GM12878 (cell line): ENCODE measurements around the gene WHRN. TPM values are rescaled to one million over a fixed set of nuclear protein-coding genes. Genes with fewer than 3 reads are reported as not detected.

Experiments used
- ATAC-seq: fragments of 200-7000 bp; cut with Tn5 transposase; 3 replicates; pipeline ENCODE4 v1.9.1; 2020; ENCODE audit warnings: mild to moderate bottlenecking, moderate library complexity
- BruUV-seq: library from RNA; stranded (reverse); fragments of 400-500 nt; replicated peaks from 2 replicates; lab custom pipeline; 2021; lab: Mats Ljungman, UMichigan
- CTCF ChIA-PET: fragments of 300-600 bp; sonication (Branson Sonifier 250); formaldehyde crosslinking; extraction: SDS; loops from one replicate; lab custom pipeline; 2021; ENCODE audit warnings: inconsistent platforms; lab: Yijun Ruan, JAX
- POLR2A ChIA-PET: fragments of 350-600 bp; formaldehyde crosslinking; extraction: SDS; loops from one replicate; lab custom pipeline; 2021; ENCODE audit warnings: inconsistent platforms; lab: Charles Lee
- RAD21 ChIA-PET: fragments of 300-600 bp; sonication (Branson Sonifier 250); formaldehyde crosslinking; loops from one replicate; lab custom pipeline; 2023; ENCODE audit warnings: antibody characterized with exemption; ENCODE audit not compliant: unreplicated experiment; lab: Charles Lee
- SMC1A ChIA-PET: fragments of 300-600 bp; sonication (Branson Sonifier 250); formaldehyde crosslinking; loops from one replicate; lab custom pipeline; 2023; ENCODE audit not compliant: unreplicated experiment, uncharacterized antibody; lab: Charles Lee
- DNase-seq: peaks from one replicate; pipeline ENCODE4 v3.0.0-alpha.2; 2011; ENCODE audit warnings: low read depth, low spot score
- FAIRE-seq: peaks from 3 replicates; lab custom pipeline; 2011; peaks lifted over from hg19 to GRCh38; lab: Jason Lieb, UNC
- H2AFZ ChIP-seq: 2 replicates; pipeline ENCODE4 v1.6.0; 2011; ENCODE audit warnings: low read depth, low read length, control low read depth; ENCODE audit not compliant: control insufficient read depth
- H3K27ac ChIP-seq: 2 replicates; pipeline ENCODE4 v1.5.1; 2011; ENCODE audit warnings: control low read depth; ENCODE audit not compliant: control insufficient read depth, insufficient read depth
- H3K27me3 ChIP-seq, 2 experiments: replicated peaks in 1 of 2; 2 replicates each; pipeline versions ENCODE4 v1.6.0 to v1.6.1; 2011; ENCODE audit warnings: low read length in 1 of 2; ENCODE audit not compliant: control insufficient read depth in 2 of 2, insufficient read depth in 2 of 2
- H3K36me3 ChIP-seq, 2 experiments: 2 replicates each; pipeline ENCODE4 v1.5.1; 2011; ENCODE audit warnings: low read length in 1 of 2; ENCODE audit not compliant: control insufficient read depth in 2 of 2, insufficient read depth in 2 of 2
- H3K4me1 ChIP-seq: 2 replicates; pipeline ENCODE4 v1.6.1; 2011; ENCODE audit warnings: mild to moderate bottlenecking, low read length, moderate library complexity, mixed read lengths; ENCODE audit not compliant: control insufficient read depth, insufficient read depth
- H3K4me2 ChIP-seq: 2 replicates; pipeline ENCODE4 v1.6.0; 2011; ENCODE audit warnings: control low read depth; ENCODE audit not compliant: control insufficient read depth, insufficient read depth
- H3K4me3 ChIP-seq: fragments of 200-600 bp; sonication (generic); 2 replicates; pipeline ENCODE4 v1.5.1; 2016
- H3K79me2 ChIP-seq: 2 replicates; pipeline ENCODE4 v1.6.0; 2011; ENCODE audit warnings: low read length; ENCODE audit not compliant: control insufficient read depth, insufficient read depth
- H3K9ac ChIP-seq: 2 replicates; pipeline ENCODE4 v1.8.0; 2011; ENCODE audit warnings: low read length, control low read depth, mixed read lengths; ENCODE audit not compliant: control insufficient read depth, insufficient read depth
- H3K9me3 ChIP-seq: replicated peaks from 3 replicates; pipeline ENCODE4 v1.5.1; 2011; ENCODE audit warnings: mild to moderate bottlenecking, low read length; ENCODE audit not compliant: control insufficient read depth, insufficient read depth
- H4K20me1 ChIP-seq: 2 replicates; pipeline ENCODE4 v1.6.0; 2011; ENCODE audit not compliant: control insufficient read depth, insufficient read depth
- ATF3 ChIP-seq: IDR thresholded peaks from 2 replicates; pipeline ENCODE4 v1.6.1; 2011; ENCODE audit warnings: low read depth, mild to moderate bottlenecking, low read length, moderate library complexity, borderline replicate concordance; ENCODE audit errors: extremely low read depth
- CBX3 ChIP-seq: fragments of 200-600 bp; sonication (generic); IDR thresholded peaks from 2 replicates; pipeline ENCODE4 v1.6.1; 2016; ENCODE audit warnings: low read depth, borderline replicate concordance
- CEBPZ ChIP-seq: fragments of 150-350 bp; IDR thresholded peaks from 2 replicates; pipeline ENCODE4 v1.6.1; 2016; ENCODE audit warnings: low read depth, low read length
- CREM ChIP-seq: IDR thresholded peaks from 2 replicates; pipeline ENCODE4 v1.6.1; 2014; ENCODE audit warnings: antibody characterized with exemption, low read depth
- EGR1 ChIP-seq, 2 experiments: IDR thresholded peaks; 1 replicate in 1 of 2; 2 replicates in 1 of 2; pipeline ENCODE4 v1.6.1; 2011 to 2012; ENCODE audit warnings: low read depth in 2 of 2, low read length in 2 of 2, borderline replicate concordance in 1 of 2, mild to moderate bottlenecking in 1 of 2, moderate library complexity in 1 of 2
- EP300 ChIP-seq, 2 experiments: fragments of 150-350 bp in 1 of 2; IDR thresholded peaks; 2 replicates each; pipeline ENCODE4 v1.6.1; 2011 to 2012; ENCODE audit warnings: low read depth in 2 of 2, low read length in 2 of 2, borderline replicate concordance in 1 of 2, improper control_type of control experiment in 1 of 2, inconsistent platforms in 1 of 2; ENCODE audit not compliant: control insufficient read depth in 1 of 2
- ETV6 ChIP-seq, 2 experiments: fragments of 450-650 bp in 1 of 2; IDR thresholded peaks in 1 of 2; conservative IDR thresholded peaks in 1 of 2; 2 replicates each; pipeline ENCODE4 v1.6.1; 2014; ENCODE audit warnings: antibody characterized with exemption in 1 of 2, borderline replicate concordance in 1 of 2, low read depth in 1 of 2, mild to moderate bottlenecking in 1 of 2, moderate library complexity in 1 of 2
- NR2F1 ChIP-seq: fragments of 450-650 bp; conservative IDR thresholded peaks from 2 replicates; pipeline ENCODE4 v1.6.1; 2017; ENCODE audit warnings: mild to moderate bottlenecking
- POLR2A ChIP-seq: IDR thresholded peaks from 2 replicates; pipeline ENCODE4 v1.6.1; 2011; ENCODE audit warnings: low read depth, mild to moderate bottlenecking, low read length
- RAD51 ChIP-seq: fragments of 450-650 bp; IDR thresholded peaks from 2 replicates; pipeline ENCODE4 v1.6.1; 2016; ENCODE audit warnings: moderate library complexity, mild to moderate bottlenecking, inconsistent platforms
- SIN3A ChIP-seq: IDR thresholded peaks from 2 replicates; pipeline ENCODE4 v1.6.1; 2012; ENCODE audit warnings: low read depth, low read length, improper control_type of control experiment
- SMAD5 ChIP-seq: IDR thresholded peaks from 2 replicates; pipeline ENCODE4 v1.6.1; 2016; ENCODE audit warnings: antibody characterized with exemption, low read depth
- SP1 ChIP-seq: IDR thresholded peaks from one replicate; pipeline ENCODE4 v1.6.1; 2011; ENCODE audit warnings: low read depth, low read length
- SREBF1 ChIP-seq: IDR thresholded peaks from 2 replicates; pipeline ENCODE4 v1.6.1; 2012; ENCODE audit warnings: mild to moderate bottlenecking, low read length
- STAT1 ChIP-seq: fragments of 450-650 bp; conservative IDR thresholded peaks from 2 replicates; pipeline ENCODE4 v1.6.1; 2014; ENCODE audit warnings: antibody characterized with exemption, mild to moderate bottlenecking
- TBL1XR1 ChIP-seq: IDR thresholded peaks from 2 replicates; pipeline ENCODE4 v1.6.1; 2012; ENCODE audit warnings: low read depth, low read length, improper control_type of control experiment
- TCF3 ChIP-seq: IDR thresholded peaks from 2 replicates; pipeline ENCODE4 v1.6.1; 2012; ENCODE audit warnings: low read depth, mild to moderate bottlenecking, low read length, borderline replicate concordance; ENCODE audit not compliant: insufficient read depth
- YY1 ChIP-seq: IDR thresholded peaks from 2 replicates; pipeline ENCODE4 v1.6.1; 2011; ENCODE audit warnings: low read depth, mild to moderate bottlenecking, low read length
- WGBS: methylation state at CpG from one replicate; pipeline ENCODE4 v1.1.6; 2016; ENCODE audit warnings: low lambda C conversion rate; ENCODE audit not compliant: insufficient replicate concordance, insufficient coverage; ENCODE audit errors: missing lambda C conversion rate; 5-methylcytosine and 5-hydroxymethylcytosine counted together
- in situ Hi-C: fragments of 300-500 bp; cut with MboI; formaldehyde crosslinking; loops from 9 replicates; pipeline ENCODE4 v1.14.3; 2018; ENCODE audit warnings: mixed read lengths
- intact Hi-C: fragments of 100-400 bp; cut with micrococcal nuclease; formaldehyde crosslinking; loops from one replicate; pipeline ENCODE4 v1.14.2; 2022; ENCODE audit not compliant: unreplicated experiment
- polyA plus RNA-seq, 11 experiments: library from polyadenylated mRNA; depleted of rRNA in 4 of 11; unstranded in 6 of 11; stranded (reverse) in 5 of 11; fragments of >200 nt; fragmentation: Nextera tagmentation in 4 of 11; fragmentation: Illumina TruSeq in 1 of 11; extraction: Ambion mirVana in 4 of 11; extraction: Trizol in 1 of 11; gene quantifications; 1 replicate in 1 of 11; 2 replicates in 10 of 11; pipeline versions ENCODE4 v1.2.1 to v1.2.3, GENCODE V29; 2011 to 2016; ENCODE audit warnings: inconsistent platforms in 2 of 11, missing spikeins in 2 of 11, low read depth in 1 of 11
- total RNA-seq, 4 experiments: library from RNA; depleted of rRNA in 3 of 4; stranded (reverse); fragments of >200 nt in 3 of 4; fragmentation: Illumina TruSeq in 1 of 4; extraction: Trizol in 1 of 4; gene quantifications; 2 replicates each; pipeline versions ENCODE4 v1.2.1 to v1.2.3, GENCODE V29; 2013 to 2021

WHRN gene
- total and polyA plus RNA-seq, 10 of the 15 experiments (the other 5 are each of a cell fraction or from before 2014, with no cell fraction given): 0.04 to 18.2 (median 0.68) TPM; not detected in 1

DNA sequence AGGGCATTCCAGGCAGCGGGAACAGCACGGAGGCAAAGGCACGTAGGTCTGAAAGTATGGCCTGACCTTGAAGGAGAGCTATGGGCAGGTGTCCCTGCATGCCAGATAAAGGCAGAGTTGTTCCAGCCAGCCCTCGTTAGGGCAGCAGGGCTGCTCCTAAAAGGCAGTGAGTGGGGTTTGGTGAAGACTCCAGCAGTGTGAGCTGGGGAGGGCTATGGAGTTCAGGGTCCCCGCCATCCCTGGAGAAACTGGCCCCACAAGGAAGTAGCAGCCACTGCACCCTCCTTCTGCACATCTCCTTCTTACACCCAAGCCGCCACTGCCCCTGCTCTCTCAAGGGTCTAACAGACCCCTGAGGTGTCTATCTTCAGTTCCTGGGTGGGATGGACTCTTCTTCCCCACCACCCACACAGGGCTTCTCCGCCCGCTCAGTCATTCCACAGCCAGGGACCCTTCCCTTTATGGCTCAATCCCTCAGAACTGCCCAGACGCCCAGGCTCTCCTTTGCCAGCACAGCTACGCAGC, 118.8 kb downstream of the WHRN start (continued):
- TF ChIP-seq CEBPZ (no peak), POLR2A (no peak), CBX3 (no peak), RAD51 (no peak), TCF3 (no peak), STAT1 (no peak)

DNA sequence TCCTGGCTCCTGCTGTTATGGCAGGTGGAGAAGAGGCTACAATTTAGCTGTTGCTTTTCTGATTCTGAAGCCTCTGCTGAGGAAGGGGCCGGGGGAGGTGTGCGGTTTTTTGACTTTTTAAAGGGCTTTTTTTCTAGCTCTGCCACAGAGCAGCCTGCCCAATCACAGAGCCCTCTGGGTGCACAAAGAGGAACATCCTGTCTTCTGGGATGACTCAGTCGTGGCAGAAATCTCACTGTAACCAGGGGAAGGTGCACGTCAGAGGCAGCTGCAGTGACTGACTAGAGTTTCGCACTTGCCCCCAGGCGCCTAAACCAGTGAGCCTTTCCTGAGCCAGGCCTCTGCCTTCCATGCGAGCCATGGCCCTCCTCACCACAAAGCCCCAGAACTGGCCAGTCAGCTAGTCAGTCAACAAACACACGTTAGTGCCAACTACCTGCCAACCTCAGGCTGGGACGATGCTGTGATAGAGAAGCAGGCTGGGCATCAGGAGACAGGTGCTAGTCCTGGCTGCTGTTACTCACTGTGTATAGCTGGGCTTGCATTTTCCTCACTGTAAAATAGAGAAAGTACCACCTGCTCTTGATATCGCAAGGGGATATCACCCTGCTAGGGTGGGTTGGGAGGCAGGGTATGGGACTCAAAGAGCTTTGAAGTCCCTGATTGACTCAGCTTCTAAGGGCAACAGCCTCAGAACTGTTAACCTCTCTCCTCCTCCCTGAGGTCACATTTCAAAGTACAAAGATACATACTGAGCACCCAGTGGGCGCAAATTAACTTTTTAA, 119.7 kb downstream of the WHRN start:
- TSS peak; percentile 52 for BruUV-seq
- Histone ChIP-seq H2AFZ (no peak overlapping the region), H3K27ac (peak overlapping the region; percentile 100), H3K36me3 (peaks cover 5% of the 10 kb centered on the region in 2 experiments), H3K9ac (peak overlapping the region; percentile 99), H3K4me2 (peak overlapping the region; percentile 100), H3K27me3 (no peaks in the 10 kb centered on the region), H3K9me3 (no peaks in the 10 kb centered on the region), H3K4me3 (peak overlapping the region; percentile 93), H3K79me2 (peaks cover 96% of the 10 kb centered on the region), H4K20me1 (no peaks in the 10 kb centered on the region), H3K4me1 (peaks cover 66% of the 10 kb centered on the region)
- WGBS: 1% methylated on average over 11 of the region's 11 CpGs
- ChIA-PET RAD21 (interaction anchor here (1.2 to 13.0 kb wide), 17 partner anchors 11 to 268 kb away, joined by 3 to 251 read pairs (median 6); partner anchors contain the start of gene WHRN), POLR2A (interaction anchor here (0.6 to 13.2 kb wide), 21 partner anchors 11 to 868 kb away, joined by 3 to 312 read pairs (median 5); partner anchors contain the start of genes TMEM268 and WHRN), CTCF (interaction anchor here (0.5 to 10.2 kb wide), 14 partner anchors 11 to 1026 kb away, joined by 3 to 122 read pairs (median 6); partner anchors contain the start of gene TMEM268), SMC1A (interaction anchor here (0.9 to 12.8 kb wide), 14 partner anchors 9 to 268 kb away, joined by 3 to 327 read pairs (median 4); no protein-coding TSS in a partner anchor)
- ATAC-seq (peak; percentile 74), FAIRE-seq (peak; percentile 83), DNase-seq (peak; percentile 97)
- intact Hi-C loops: loop anchor here (1.0 to 10.0 kb wide), 5 partner anchors 12 to 1111 kb away; partner anchors contain the start of genes CDC26, PRPF4 and TMEM268
- in situ Hi-C loops: loop anchor here (5.0 kb wide), 1 partner anchor 227 kb away; the partner anchor contains the start of gene TMEM268
- TF ChIP-seq SIN3A: peak; percentile 17; the same call in 1 of the 2 replicates
- peak in 1 of 2 experiments; percentile 36; a peak in 1 of 4 replicates for TF ChIP-seq ETV6 (conservative IDR thresholded peaks at IDR 0.05 in 1 of 2, IDR thresholded peaks at IDR 0.05 in 1 of 2; ENCODE audit: borderline replicate concordance in 1 of 2, low read depth in 1 of 2)
- no peak for TF ChIP-seq SREBF1
- TF ChIP-seq NR2F1: peak; percentile 54
- TF ChIP-seq SMAD5: peak; percentile 72; the same call in 1 of the 2 replicates
- peak; percentile 90 for TF ChIP-seq CREM
- TF ChIP-seq EP300 (IDR thresholded peaks at IDR 0.05; ENCODE audit: borderline replicate concordance in 1 of 2, control insufficient read depth in 1 of 2, low read depth in 2 of 2, low read length in 2 of 2): peak; percentile 90 to 95
- peak; percentile 76 for TF ChIP-seq SP1
- TF ChIP-seq TBL1XR1: 0 out of 2 replicates have a peak, but pooled peaks have one; percentile 12
- TF ChIP-seq ATF3: no peak
- no peak; a peak in 1 of 3 replicates for TF ChIP-seq EGR1 (IDR thresholded peaks at IDR 0.05; ENCODE audit: borderline replicate concordance in 1 of 2, low read depth in 2 of 2, low read length in 2 of 2)
- TF ChIP-seq YY1: peak; percentile 42
